ENCODE results near the gene RHBDF2.
A peak's percentile ranks its signal among the peaks of the same experiment; 100 is the strongest.

Gene RHBDF2

DNA sequence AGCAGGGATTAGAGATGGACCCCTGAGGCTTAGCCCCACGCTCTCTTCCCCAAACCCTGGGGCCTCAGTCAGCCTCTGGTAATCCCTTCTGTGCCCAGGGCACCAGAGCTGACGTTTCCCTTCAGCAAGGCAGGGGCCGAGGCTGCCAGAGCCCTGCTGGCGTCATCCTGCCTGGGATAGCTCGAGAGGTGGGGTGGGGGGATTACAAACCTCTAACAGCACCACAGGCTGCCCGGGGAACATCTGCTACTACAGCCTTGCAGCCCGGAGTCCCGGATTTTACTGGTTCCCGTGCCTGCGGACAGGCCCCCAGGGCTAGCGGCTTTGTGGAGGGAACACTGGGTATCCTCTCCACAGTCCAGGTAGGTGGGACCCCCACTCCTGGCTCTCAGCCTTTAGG lies 33.9 kb downstream of the RHBDF2 start, which contains the start of gene AANAT:
AANAT (plus strand) TSS at position 238 of the 400 bp plus-strand sequence. CDS start 1,144 bp downstream, outside the sequence.
- no peak for DNase-seq (ENCODE audit: low read depth in 3 of 3, low spot score in 1 of 3)

DNA sequence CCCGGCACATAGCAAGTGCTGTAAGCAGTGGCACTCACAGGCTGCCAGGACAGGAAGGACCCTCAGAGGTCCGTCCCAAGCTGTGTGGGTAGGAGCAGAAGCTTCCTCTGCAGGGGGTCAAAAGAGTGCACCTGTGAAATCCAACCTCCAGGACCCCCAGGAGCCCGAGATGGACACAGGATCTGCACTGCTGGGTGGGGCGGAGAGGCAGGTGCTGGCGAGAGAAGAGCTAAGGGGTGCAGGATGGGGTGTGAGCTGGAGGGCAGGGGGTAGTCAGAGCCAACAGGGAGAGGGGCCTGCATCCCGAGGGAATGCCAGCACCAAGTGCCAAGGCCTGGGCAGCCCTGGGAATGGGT lies 34.5 kb downstream of the RHBDF2 start:
- DNase-seq (ENCODE audit: low read depth in 3 of 3, low spot score in 1 of 3): no peak

DNA sequence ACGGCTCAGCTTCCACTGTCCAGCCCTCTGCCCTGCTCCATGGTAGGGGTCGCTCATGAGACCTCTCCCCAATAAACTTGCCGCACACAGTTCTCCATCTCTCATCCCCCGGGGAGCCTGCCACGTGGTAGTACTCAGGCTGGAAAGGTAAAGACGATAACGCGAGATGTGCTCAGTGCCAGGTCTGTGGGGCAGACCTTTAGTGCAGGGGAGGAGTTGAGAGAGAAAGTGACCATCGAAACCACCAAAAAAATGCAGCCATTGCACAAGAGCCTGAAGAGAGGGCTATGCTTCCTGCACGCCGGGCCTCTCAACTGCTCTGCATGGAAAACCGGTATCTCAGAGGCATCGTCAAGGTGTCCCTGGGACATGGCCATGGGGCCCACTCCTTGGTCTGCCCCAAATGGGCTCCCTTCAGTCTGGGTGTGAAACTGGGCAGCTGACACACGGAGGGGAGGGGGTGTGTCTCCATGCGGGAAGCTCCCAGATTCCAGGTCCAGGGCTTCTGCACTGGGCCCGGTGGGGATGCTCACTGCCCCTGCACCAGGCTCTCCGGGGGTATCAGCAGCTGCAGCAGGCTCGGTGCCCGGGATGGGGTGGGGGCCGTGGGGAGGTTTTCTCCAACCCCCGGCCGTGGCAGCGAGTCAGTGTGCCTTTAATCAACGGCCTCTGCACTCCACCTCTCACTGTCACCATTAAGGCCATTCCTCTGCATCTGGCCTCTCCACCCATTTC lies 38.5 kb downstream of the RHBDF2 start:
- no peak for DNase-seq (ENCODE audit: low read depth in 3 of 3, low spot score in 1 of 3)

DNA sequence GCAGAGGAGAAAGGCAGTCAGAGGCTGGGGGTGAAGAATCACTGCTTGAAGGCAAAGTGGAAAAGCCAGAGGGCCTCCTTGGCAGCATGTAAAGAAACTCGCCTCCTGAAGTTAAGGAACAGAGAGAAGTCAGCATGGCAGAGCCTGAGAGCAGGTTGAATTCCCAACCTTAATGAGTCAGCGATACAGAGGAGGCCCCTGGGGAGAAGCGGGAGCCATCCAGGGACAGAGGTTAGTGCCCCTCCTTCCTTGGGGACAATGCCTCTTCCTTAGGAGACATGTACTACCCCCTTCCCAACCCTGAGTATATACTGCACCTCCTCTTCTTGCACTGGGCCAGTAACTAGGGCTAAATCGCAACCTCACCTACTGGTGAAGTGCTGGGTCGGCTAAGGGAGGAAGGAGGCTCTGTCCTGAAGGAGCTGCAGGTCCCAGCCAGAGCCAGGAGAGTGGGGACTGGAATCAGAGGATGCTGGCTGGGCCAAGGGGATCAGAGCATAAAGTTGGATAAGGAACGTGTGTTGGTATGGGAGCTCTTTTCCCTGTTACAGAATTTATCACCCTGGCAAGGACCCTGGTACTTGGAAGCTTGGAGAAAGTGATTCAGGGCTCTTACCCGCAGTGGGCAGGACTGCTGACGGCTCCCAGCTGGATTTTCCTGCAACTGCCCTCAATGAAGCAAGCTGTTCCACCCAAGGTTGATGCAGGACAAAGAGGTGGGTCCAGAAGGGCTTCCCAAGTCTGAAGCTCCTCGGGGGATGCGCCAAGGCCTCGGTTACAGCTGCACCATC lies 39.3 kb downstream of the RHBDF2 start:
- DNase-seq (ENCODE audit: low read depth in 3 of 3, low spot score in 1 of 3): no peak

DNA sequence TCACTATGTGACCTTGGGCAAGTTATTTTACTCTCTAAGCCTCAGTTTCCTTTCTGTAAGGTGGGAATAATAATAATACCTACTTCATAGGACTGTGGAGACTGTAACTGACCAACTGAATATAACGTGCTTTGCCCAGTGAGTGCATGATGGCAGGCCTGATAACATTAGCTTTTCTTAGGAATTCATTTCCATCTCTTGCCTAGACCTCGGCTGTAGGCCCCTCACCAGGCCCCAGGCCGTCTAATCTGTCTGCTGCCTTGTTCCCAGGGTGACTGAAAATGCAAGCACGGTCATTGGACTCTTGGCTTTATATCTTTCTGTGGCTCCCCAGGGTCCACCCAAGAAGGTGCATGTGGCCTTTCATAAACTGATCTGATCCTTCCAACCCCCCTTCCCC lies 41.5 kb downstream of the RHBDF2 start:
- no peak for DNase-seq (ENCODE audit: low read depth in 3 of 3, low spot score in 1 of 3)

GRCh38 chr17:76458580-76459490 lies 42.4 kb downstream of the RHBDF2 start:
- no peak for DNase-seq (ENCODE audit: low read depth in 3 of 3, low spot score in 1 of 3)

DNA sequence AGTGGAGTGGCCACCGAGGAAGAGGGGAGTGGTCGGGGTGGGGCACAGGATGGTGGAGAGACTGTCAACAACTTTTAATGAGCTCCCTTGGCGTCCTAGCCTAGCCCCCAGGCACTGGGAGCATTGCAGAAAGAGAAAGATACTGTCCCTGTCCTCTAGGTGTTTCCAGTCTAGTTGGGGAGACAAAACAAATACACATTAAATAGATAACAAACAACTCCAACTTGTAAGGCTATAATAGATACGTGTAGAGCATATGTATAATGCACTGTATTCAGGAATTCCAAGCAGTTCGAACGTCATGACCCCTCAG lies 47.8 kb downstream of the RHBDF2 start:
- DNase-seq (ENCODE audit: low read depth in 3 of 3, low spot score in 1 of 3): no peak

DNA sequence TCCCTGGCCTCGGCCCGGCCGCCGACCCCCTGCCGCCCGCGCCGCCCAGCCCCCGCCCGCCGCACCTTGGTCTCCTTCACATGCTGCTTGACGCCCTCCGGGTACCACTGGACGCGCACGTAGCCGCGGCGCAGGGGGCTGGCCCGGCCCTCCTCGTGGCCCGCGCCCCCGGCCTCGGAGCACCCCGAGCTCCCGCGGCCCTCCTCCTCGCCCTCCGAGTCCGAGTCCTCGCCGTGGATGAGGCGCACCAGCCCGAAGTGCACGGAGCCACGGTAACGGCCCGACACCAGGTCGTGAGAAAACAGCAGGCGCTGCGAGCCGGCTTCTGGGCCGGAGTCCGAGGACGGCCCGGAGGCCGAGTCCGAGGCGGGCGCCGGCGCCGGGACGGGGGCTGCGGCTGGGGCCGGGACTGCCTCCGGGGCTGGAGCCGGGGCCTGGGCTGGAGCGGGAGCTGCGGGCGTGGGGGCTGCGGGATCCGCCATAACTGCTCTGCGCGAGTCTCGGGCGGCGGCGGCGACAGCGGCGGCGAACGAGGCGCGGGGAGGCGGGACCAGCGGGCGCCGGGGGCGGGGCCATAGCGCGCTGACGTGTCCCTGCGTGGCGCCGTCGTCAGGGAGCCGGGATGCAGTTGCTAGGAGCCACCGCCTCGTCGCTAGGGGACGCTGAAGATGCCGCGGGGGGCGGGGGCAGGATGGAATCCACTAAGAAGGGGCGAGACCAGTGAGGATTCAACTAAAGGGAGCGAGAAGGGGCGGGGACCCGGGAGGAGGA lies 48.4 kb downstream of the RHBDF2 start, which contains the start of gene UBE2O:
UBE2O (minus strand) TSS at position 493 of the 771 bp plus-strand sequence; CDS start at position 482, 11 bp downstream.
- DNase-seq (ENCODE audit: low read depth in 3 of 3, low spot score in 1 of 3): peak; percentile 67 to 94 (median 84)

DNA sequence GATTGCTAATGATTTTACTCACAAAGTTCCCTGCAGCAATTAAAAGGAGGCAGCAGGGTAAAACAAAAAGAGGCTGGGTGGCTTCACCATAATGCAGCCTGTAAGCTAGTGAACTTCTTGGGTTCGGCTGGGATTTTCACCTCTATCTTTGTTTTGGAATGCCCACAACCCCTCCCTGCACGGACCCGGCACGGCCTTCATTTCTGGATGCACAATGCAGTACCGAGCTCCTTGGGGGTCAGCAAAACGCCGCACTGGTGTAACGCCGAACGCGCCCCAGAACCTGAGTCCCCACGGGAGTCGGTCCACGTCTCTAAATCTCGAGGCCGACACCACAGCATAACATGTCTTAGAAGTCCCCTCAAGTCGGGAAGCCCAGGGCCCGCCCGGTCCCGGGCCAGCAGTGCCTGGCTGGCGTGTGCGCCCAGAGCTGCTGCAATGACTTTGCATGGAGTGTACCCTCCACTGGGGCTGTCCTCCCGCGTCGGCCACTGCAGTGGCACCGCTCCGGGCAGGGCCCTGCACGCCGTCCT lies 49.0 kb downstream of the RHBDF2 start:
- peak in 1 of 3 donors; percentile 7 for DNase-seq (ENCODE audit: low read depth in 3 of 3, low spot score in 1 of 3)

GRCh38 chr17:76451506-76451905 lies 49.7 kb downstream of the RHBDF2 start:
- DNase-seq (ENCODE audit: low read depth in 3 of 3, low spot score in 1 of 3): no peak

DNA sequence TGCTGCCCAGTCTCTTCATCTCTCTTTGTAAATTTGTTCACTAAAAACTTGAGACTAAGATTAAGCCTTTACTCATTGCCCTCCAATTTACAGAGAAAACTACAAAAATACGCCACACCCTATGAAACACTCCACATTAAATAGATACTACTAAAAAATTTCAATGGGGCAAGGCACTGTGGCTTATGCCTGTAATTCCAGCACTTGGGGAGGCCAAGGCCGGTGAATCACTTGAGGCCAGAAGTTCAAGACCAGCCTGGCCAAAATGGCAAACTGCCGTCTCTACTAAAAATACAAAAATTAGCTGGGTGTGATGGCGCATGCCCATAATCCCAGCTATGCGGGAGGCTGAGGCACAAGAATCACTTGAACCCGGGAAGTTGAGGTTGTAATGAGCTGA lies 52.1 kb downstream of the RHBDF2 start:
- no peak for DNase-seq (ENCODE audit: low read depth in 3 of 3, low spot score in 1 of 3)

DNA sequence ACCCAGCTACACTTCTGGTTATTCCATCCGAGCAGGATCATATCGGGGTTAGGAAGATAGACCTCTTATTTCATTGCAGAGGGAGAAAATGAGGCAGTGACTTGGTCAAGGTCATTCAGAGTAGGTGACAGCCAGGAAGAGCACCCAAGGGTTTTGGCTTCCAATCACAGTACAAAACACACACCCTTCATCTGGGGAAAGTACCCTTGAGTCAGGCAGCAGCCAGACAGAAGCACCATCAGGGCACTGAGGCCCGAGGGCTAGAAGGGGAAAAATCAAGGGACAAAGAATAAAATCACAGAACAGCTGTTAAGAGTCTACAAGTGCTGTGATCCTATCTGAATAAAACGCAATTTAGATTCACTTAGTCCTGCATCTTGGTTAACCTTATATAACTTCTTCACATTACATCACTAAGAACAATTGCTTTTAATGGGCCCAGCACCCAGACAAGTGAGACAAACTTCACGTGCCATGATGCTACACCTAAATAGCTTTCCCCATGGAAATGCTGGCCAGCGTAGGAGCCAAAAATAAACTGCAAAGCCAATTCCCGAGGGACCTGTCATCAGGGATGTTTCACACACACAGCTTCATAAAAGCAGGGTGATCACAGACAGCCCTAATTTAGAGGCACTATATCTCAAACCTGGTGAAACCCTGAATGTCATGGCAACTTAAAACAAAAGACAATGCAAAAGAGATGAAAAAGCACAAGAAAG lies 53.1 kb downstream of the RHBDF2 start:
- DNase-seq (ENCODE audit: low read depth in 3 of 3, low spot score in 1 of 3): no peak

GRCh38 chr17:76446449-76447231 lies 54.6 kb downstream of the RHBDF2 start:
- DNase-seq (ENCODE audit: low read depth in 3 of 3, low spot score in 1 of 3): no peak

DNA sequence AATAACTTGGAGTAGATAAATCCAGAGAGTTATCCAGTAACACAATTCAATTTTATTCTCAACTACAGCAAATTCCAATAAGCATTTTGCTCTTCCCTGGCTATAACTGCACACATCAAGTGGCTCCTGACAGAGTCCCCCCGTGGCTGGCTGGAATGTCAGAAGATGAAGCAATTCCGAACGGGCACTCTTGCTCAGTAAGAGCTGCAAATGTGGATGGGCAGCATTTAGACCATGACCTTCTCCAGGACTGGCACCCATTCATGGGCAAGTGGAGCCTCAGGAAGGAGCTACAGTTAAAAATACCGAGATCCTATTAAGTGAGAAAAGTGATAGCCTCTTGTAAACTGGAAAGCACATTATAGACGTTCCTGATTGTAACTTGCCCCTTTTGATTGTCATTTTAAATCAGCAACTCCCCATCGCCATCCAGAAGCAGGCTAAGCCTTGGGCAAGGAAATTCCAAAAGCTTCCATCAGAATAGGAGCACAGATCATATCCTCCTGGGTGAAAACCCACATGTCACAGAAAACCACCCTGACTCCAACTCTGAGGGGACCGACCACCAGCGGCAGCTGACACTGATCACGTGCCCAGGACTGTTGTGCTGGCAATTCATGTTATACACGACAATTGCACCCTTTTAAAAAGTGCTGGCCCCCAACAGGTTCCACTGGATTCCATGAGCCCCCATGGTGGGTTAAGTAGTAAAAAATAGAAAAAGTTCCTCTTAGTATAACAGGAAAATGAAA lies 55.4 kb downstream of the RHBDF2 start:
- no peak for DNase-seq (ENCODE audit: low read depth in 3 of 3, low spot score in 1 of 3)

- DNase-seq (ENCODE audit: low read depth in 3 of 3, low spot score in 1 of 3): no peak
Observed at GRCh38 chr17:76444518-76445311, 56.5 kb downstream of the RHBDF2 start.

- no peak for DNase-seq (ENCODE audit: low read depth in 3 of 3, low spot score in 1 of 3)
Observed at GRCh38 chr17:76442341-76443338, 58.6 kb downstream of the RHBDF2 start.
